H1 (cell line): Measurements from ENCODE around the gene NSMCE3. TPM values are rescaled to one million over a fixed set of nuclear protein-coding genes. Genes with fewer than 3 reads are reported as not detected.

ENCODE experiments used
- CTCF ChIA-PET: fragments of 300-600 bp; sonication (Branson Sonifier 250); formaldehyde crosslinking; loops from one replicate; lab custom pipeline; 2021; ENCODE audit not compliant: partially characterized antibody; lab: Charles Lee
- POLR2A ChIA-PET: fragments of 300-600 bp; sonication (Branson Sonifier 250); formaldehyde crosslinking; loops from one replicate; lab custom pipeline; 2021; ENCODE audit warnings: inconsistent platforms; ENCODE audit not compliant: partially characterized antibody; lab: Charles Lee
- DNase-seq, 2 experiments: peaks; one replicate each; pipeline versions ENCODE4 v3.0.0 to v3.0.0-alpha.2; 2010 to 2022; ENCODE audit warnings: low spot score in 2 of 2, low read depth in 1 of 2, mixed read lengths in 1 of 2
- FAIRE-seq: peaks from 2 replicates; lab custom pipeline; 2011; peaks lifted over from hg19 to GRCh38; lab: Jason Lieb, UNC
- H2AFZ ChIP-seq: 2 replicates; pipeline ENCODE4 v1.8.1; 2012; ENCODE audit warnings: low read length, inconsistent platforms
- H2AK5ac ChIP-seq: 2 replicates; pipeline ENCODE4 v1.6.1; 2013; ENCODE audit warnings: low read depth, low read length
- H2BK120ac ChIP-seq: replicated peaks from 2 replicates; pipeline ENCODE3; 2013; ENCODE audit warnings: low read depth, low read length, inconsistent platforms
- H2BK12ac ChIP-seq: 2 replicates; pipeline ENCODE4 v1.6.1; 2013; ENCODE audit warnings: low read depth, low read length
- H2BK15ac ChIP-seq: 2 replicates; pipeline ENCODE4 v1.6.1; 2013; ENCODE audit warnings: low read length
- H2BK20ac ChIP-seq: 2 replicates; pipeline ENCODE4 v1.6.1; 2013; ENCODE audit warnings: low read length
- H2BK5ac ChIP-seq: 2 replicates; pipeline ENCODE4 v1.6.1; 2013; ENCODE audit warnings: low read depth, low read length
- H3K14ac ChIP-seq: 2 replicates; pipeline ENCODE4 v1.6.1; 2013; ENCODE audit warnings: inconsistent platforms; ENCODE audit not compliant: insufficient read length
- H3K18ac ChIP-seq: 2 replicates; pipeline ENCODE4 v1.6.1; 2013; ENCODE audit warnings: low read length; ENCODE audit errors: extremely low read depth
- H3K23ac ChIP-seq: 2 replicates; pipeline ENCODE4 v1.6.1; 2013; ENCODE audit warnings: inconsistent platforms; ENCODE audit not compliant: insufficient read length
- H3K23me2 ChIP-seq: 2 replicates; pipeline ENCODE4 v1.6.1; 2013; ENCODE audit warnings: low read depth, low read length
- H3K27ac ChIP-seq: 2 replicates; pipeline ENCODE4 v1.6.1; 2011; ENCODE audit warnings: low read depth, low read length, inconsistent platforms
- H3K27me3 ChIP-seq, 4 experiments: replicated peaks in 1 of 4; 1 replicate in 1 of 4; 2 replicates in 3 of 4; pipeline versions ENCODE4 v1.6.1 to v1.8.1; 2011 to 2013; ENCODE audit warnings: low read length in 3 of 4, mild to moderate bottlenecking in 3 of 4, inconsistent platforms in 2 of 4, mixed read lengths in 2 of 4, moderate library complexity in 1 of 4; ENCODE audit not compliant: control insufficient read depth in 3 of 4, insufficient read depth in 3 of 4; ENCODE audit errors: extremely low read depth in 1 of 4
- H3K36me3 ChIP-seq, 4 experiments: 2 replicates each; pipeline versions ENCODE4 v1.6.1 to v1.8.1; 2011 to 2013; ENCODE audit warnings: mild to moderate bottlenecking in 4 of 4, low read length in 3 of 4, moderate library complexity in 2 of 4, control low read depth in 1 of 4, inconsistent platforms in 1 of 4; ENCODE audit not compliant: insufficient read depth in 4 of 4, control insufficient read depth in 2 of 4
- H3K4ac ChIP-seq: replicated peaks from 2 replicates; pipeline ENCODE3; 2013; ENCODE audit warnings: low read length, low read depth, mixed read lengths, inconsistent platforms; ENCODE audit not compliant: insufficient read length
- H3K4me1 ChIP-seq, 4 experiments: replicated peaks in 1 of 4; 1 replicate in 1 of 4; 2 replicates in 3 of 4; pipeline versions ENCODE4 v1.6.1 to v1.8.1; 2011 to 2013; ENCODE audit warnings: low read length in 3 of 4, inconsistent platforms in 2 of 4, mixed read lengths in 1 of 4; ENCODE audit not compliant: insufficient read depth in 4 of 4, control insufficient read depth in 3 of 4
- H3K4me2 ChIP-seq, 2 experiments: 2 replicates each; pipeline versions ENCODE4 v1.6.1 to v1.8.1; 2011 to 2013; ENCODE audit warnings: low read depth in 2 of 2, low read length in 2 of 2, control low read depth in 1 of 2, inconsistent platforms in 1 of 2, mild to moderate bottlenecking in 1 of 2; ENCODE audit not compliant: insufficient read depth in 1 of 2
- H3K4me3 ChIP-seq, 4 experiments: fragments of 200-600, 300-600 bp in 1 of 4; sonication (generic), shearing (Covaris generic), sonication (Bioruptor Twin) in 1 of 4; 2 replicates each; pipeline versions ENCODE4 v1.5.1 to v1.8.1; 2011 to 2016; ENCODE audit warnings: low read length in 4 of 4, low read depth in 3 of 4, control low read depth in 2 of 4, inconsistent platforms in 2 of 4, mild to moderate bottlenecking in 2 of 4, mixed read lengths in 1 of 4, moderate library complexity in 1 of 4; ENCODE audit not compliant: insufficient read depth in 2 of 4; ENCODE audit errors: extremely low read depth in 1 of 4
- H3K56ac ChIP-seq: replicated peaks from 2 replicates; pipeline ENCODE3; 2013; ENCODE audit warnings: low read depth, mild to moderate bottlenecking, mixed read lengths, low read length, inconsistent platforms; ENCODE audit not compliant: insufficient read length
- H3K79me1 ChIP-seq: 2 replicates; pipeline ENCODE4 v1.6.1; 2013; ENCODE audit warnings: low read depth, low read length, control low read depth
- H3K79me2 ChIP-seq, 2 experiments: 2 replicates each; pipeline versions ENCODE4 v1.6.1 to v1.8.1; 2012 to 2013; ENCODE audit warnings: low read length in 2 of 2, mild to moderate bottlenecking in 2 of 2, inconsistent platforms in 1 of 2; ENCODE audit not compliant: insufficient read depth in 2 of 2, control insufficient read depth in 1 of 2
- H3K9ac ChIP-seq, 4 experiments: replicated peaks in 1 of 4; 1 replicate in 1 of 4; 2 replicates in 3 of 4; pipeline versions ENCODE4 v1.6.1 to v1.8.1; 2011 to 2013; ENCODE audit warnings: low read depth in 3 of 4, low read length in 3 of 4, control low read depth in 2 of 4, mild to moderate bottlenecking in 2 of 4, moderate library complexity in 2 of 4, inconsistent platforms in 1 of 4; ENCODE audit errors: extremely low read depth in 1 of 4
- H3K9me3 ChIP-seq, 2 experiments: 2 replicates each; pipeline versions ENCODE4 v1.6.1 to v1.8.1; 2012 to 2013; ENCODE audit warnings: mild to moderate bottlenecking in 2 of 2, moderate library complexity in 2 of 2, control low read depth in 1 of 2, inconsistent platforms in 1 of 2, low read depth in 1 of 2, low read length in 1 of 2, mixed read lengths in 1 of 2; ENCODE audit not compliant: insufficient read depth in 2 of 2
- H4K20me1 ChIP-seq, 2 experiments: replicated peaks in 1 of 2; 2 replicates each; pipeline versions ENCODE3 to v1.8.1; 2011 to 2013; ENCODE audit warnings: inconsistent platforms in 2 of 2, low read length in 2 of 2, mild to moderate bottlenecking in 1 of 2; ENCODE audit not compliant: insufficient read depth in 2 of 2, control insufficient read depth in 1 of 2
- H4K5ac ChIP-seq: 2 replicates; pipeline ENCODE4 v1.6.1; 2013; ENCODE audit warnings: low read length, low read depth, mixed read lengths, inconsistent platforms; ENCODE audit not compliant: insufficient read length
- H4K8ac ChIP-seq: 2 replicates; pipeline ENCODE4 v1.8.0; 2013; ENCODE audit warnings: mild to moderate bottlenecking, moderate library complexity, low read length, inconsistent platforms; ENCODE audit not compliant: insufficient read depth; ENCODE audit errors: extremely low read depth
- H4K91ac ChIP-seq: replicated peaks from 2 replicates; pipeline ENCODE3; 2013; ENCODE audit warnings: low read length, mixed read lengths, inconsistent platforms; ENCODE audit not compliant: insufficient read length
- BRCA1 ChIP-seq: IDR thresholded peaks from 2 replicates; pipeline ENCODE4 v1.6.1; 2012; ENCODE audit warnings: low read depth, low read length, improper control_type of control experiment
- CBX5 ChIP-seq: fragments of 300-800, 300-1000 bp; sonication (generic); IDR thresholded peaks from 2 replicates; pipeline ENCODE4 v1.7.1; 2016; ENCODE audit warnings: antibody characterized with exemption, low read length, low read depth
- EZH2 ChIP-seq: fragments of 200-600 bp; sonication (generic); IDR thresholded peaks from 2 replicates; pipeline ENCODE4 v1.7.1; 2012; ENCODE audit warnings: low read depth, mild to moderate bottlenecking, moderate library complexity, low read length, inconsistent platforms; ENCODE audit not compliant: severe bottlenecking
- KDM1A ChIP-seq: fragments of 200-600, 300-600 bp; sonication (generic); IDR thresholded peaks from 2 replicates; pipeline ENCODE4 v1.7.1; 2016; ENCODE audit warnings: mild to moderate bottlenecking, low read length, borderline replicate concordance
- MAFK ChIP-seq: IDR thresholded peaks from 2 replicates; pipeline ENCODE4 v1.6.1; 2012; ENCODE audit warnings: low read depth, mild to moderate bottlenecking, improper control_type of control experiment, low read length
- PHF8 ChIP-seq: fragments of 200-600 bp; sonication (generic); conservative IDR thresholded peaks from 2 replicates; pipeline ENCODE4 v1.7.1; 2012; ENCODE audit warnings: low read depth, mild to moderate bottlenecking, inconsistent platforms, low read length, moderate library complexity
- TAF1 ChIP-seq: IDR thresholded peaks from 2 replicates; pipeline ENCODE4 v1.6.1; 2011; ENCODE audit warnings: mild to moderate bottlenecking, low read depth, low read length
- YY1 ChIP-seq: IDR thresholded peaks from 2 replicates; pipeline ENCODE4 v1.6.1; 2011; ENCODE audit warnings: low read depth, mild to moderate bottlenecking, low read length
- ZNF274 ChIP-seq: IDR thresholded peaks from 2 replicates; pipeline ENCODE4 v1.7.0; 2012; ENCODE audit warnings: low read length, borderline replicate concordance; ENCODE audit errors: extremely low read depth
- WGBS, 2 experiments: shearing (Covaris generic) in 1 of 2; methylation state at CpG; one replicate each; pipeline versions ENCODE4 v1.1.6 to v1.1.7; 2013 to 2015; ENCODE audit warnings: low lambda C conversion rate in 2 of 2, mixed read lengths in 2 of 2, inconsistent platforms in 1 of 2, low coverage in 1 of 2, missing lambda C conversion rate in 1 of 2; ENCODE audit not compliant: insufficient replicate concordance in 2 of 2, insufficient coverage in 1 of 2, insufficient read length in 1 of 2; ENCODE audit errors: extremely low coverage in 1 of 2, missing lambda C conversion rate in 1 of 2; 5-methylcytosine and 5-hydroxymethylcytosine counted together
- polyA plus RNA-seq, 7 experiments: library from polyadenylated mRNA; depleted of rRNA in 3 of 7; stranded (reverse) in 5 of 7; unstranded in 2 of 7; fragments of >200 nt in 5 of 7; fragments of 200-250 nt in 2 of 7; gene quantifications; 1 replicate in 5 of 7; 2 replicates in 1 of 7; 4 replicates in 1 of 7; pipeline versions ENCODE4 v1.2.1 to v1.2.3, GENCODE V29; 2011 to 2013; ENCODE audit warnings: missing spikeins in 2 of 7, mixed read lengths in 2 of 7
- total RNA-seq: library from RNA; stranded (reverse); fragmentation: NEBNext Ultra II Directional; extraction: Animal tissue kit (Norgen Biotek cat#: 25700); gene quantifications from 2 replicates; pipeline ENCODE4 v1.2.1, GENCODE V29; 2021
- TF ChIP-seq, protein P1 (sequence below): IDR thresholded peaks from 2 replicates; pipeline ENCODE4 v1.6.1; 2011; ENCODE audit warnings: low read depth, mild to moderate bottlenecking, low read length; ENCODE audit not compliant: insufficient read depth
- TF ChIP-seq, protein P2 (sequence below), 3 experiments: IDR thresholded peaks; 1 replicate in 2 of 3; 2 replicates in 1 of 3; pipeline versions ENCODE4 v1.5.1 to v1.6.1; 2011; ENCODE audit warnings: low read length in 3 of 3, mild to moderate bottlenecking in 3 of 3, inconsistent platforms in 2 of 3, low read depth in 1 of 3, moderate library complexity in 1 of 3; ENCODE audit not compliant: insufficient read depth in 1 of 3; ENCODE audit errors: control extremely low read depth in 1 of 3

The NSMCE3 gene
- total and polyA plus RNA-seq, 2 of the 8 experiments (the other 6 are each of a cell fraction or from before 2014, with no cell fraction given): 4.3 to 6.7 TPM

DNA sequence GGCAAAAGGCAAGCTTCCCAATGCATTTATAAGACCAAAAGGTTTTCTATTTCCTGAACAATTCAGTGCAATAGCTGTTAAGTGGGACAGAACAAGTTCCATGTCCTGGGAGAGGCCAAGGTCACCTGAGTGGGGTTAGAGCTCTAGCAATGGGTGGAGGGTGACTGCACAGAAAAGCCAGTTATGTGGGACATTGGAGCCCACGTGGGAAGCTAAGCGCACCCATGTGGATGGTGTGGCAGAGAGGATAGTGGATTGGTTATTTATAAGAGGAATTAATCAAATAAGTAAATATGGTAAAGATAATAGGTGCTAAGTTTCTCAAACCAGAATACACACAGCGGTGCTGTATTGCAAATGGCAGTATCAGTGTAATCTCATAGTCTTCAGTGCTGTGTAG is 6.3 kb downstream of the NSMCE3 start:
- H3K14ac ChIP-seq: no peak overlapping the region
- H2AFZ ChIP-seq: no peak overlapping the region
- no peaks in the 10 kb centered on the region for H3K27me3 ChIP-seq
- H3K9ac ChIP-seq: no peak overlapping the region
- H4K5ac ChIP-seq: no peak overlapping the region
- no peaks in the 10 kb centered on the region for H3K9me3 ChIP-seq
- H2BK12ac ChIP-seq: no peak overlapping the region
- H2BK15ac ChIP-seq: no peak overlapping the region
- no peak overlapping the region for H2AK5ac ChIP-seq
- no peak overlapping the region for H4K8ac ChIP-seq
- 92% methylated on average over 3 of the region's 3 CpGs; no CpG with 5 or more reads in 1 of the 2 experiments for WGBS, 2 experiments
- no peak overlapping the region for H3K4me3 ChIP-seq
- no peak overlapping the region for H4K91ac ChIP-seq
- no peak overlapping the region for H2BK5ac ChIP-seq
- H3K79me1 ChIP-seq: no peaks in the 10 kb centered on the region
- H3K23me2 ChIP-seq: no peaks in the 10 kb centered on the region
- H3K79me2 ChIP-seq: peaks cover 0 to 17% of the 10 kb centered on the region in 2 experiments; a peak in 2 of 4 replicates
- no peak overlapping the region for H3K4me2 ChIP-seq
- H2BK120ac ChIP-seq: no peak overlapping the region
- H3K23ac ChIP-seq: no peak overlapping the region
- no peaks in the 10 kb centered on the region; a peak in 2 of 7 replicates for H3K4me1 ChIP-seq
- H2BK20ac ChIP-seq: no peak overlapping the region
- ChIA-PET POLR2A (no interaction called here), CTCF (interaction anchor here (1.1 to 2.1 kb wide), 3 partner anchors 101 to 148 kb away, joined by 3 to 7 read pairs (median 3); no protein-coding TSS in a partner anchor)
- no peak overlapping the region for H3K18ac ChIP-seq
- H3K4ac ChIP-seq: no peak overlapping the region
- DNase-seq (no peak), FAIRE-seq (no peak)
- H3K27ac ChIP-seq: no peak overlapping the region
- no peaks in the 10 kb centered on the region for H4K20me1 ChIP-seq
- H3K36me3 ChIP-seq: no peaks in the 10 kb centered on the region
- H3K56ac ChIP-seq: no peak overlapping the region
- TF ChIP-seq MAFK: no peak
- TF ChIP-seq CBX5: no peak
- no peak for TF ChIP-seq PHF8
- TF ChIP-seq ZNF274: no peak
- no peak for TF ChIP-seq EZH2
- TF ChIP-seq, protein P1, sequence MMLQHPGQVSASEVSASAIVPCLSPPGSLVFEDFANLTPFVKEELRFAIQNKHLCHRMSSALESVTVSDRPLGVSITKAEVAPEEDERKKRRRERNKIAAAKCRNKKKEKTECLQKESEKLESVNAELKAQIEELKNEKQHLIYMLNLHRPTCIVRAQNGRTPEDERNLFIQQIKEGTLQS: no peak
- TF ChIP-seq BRCA1: no peak
- TF ChIP-seq YY1: no peak
- no peak for TF ChIP-seq KDM1A
- no peak for TF ChIP-seq TAF1
- TF ChIP-seq, protein P2, sequence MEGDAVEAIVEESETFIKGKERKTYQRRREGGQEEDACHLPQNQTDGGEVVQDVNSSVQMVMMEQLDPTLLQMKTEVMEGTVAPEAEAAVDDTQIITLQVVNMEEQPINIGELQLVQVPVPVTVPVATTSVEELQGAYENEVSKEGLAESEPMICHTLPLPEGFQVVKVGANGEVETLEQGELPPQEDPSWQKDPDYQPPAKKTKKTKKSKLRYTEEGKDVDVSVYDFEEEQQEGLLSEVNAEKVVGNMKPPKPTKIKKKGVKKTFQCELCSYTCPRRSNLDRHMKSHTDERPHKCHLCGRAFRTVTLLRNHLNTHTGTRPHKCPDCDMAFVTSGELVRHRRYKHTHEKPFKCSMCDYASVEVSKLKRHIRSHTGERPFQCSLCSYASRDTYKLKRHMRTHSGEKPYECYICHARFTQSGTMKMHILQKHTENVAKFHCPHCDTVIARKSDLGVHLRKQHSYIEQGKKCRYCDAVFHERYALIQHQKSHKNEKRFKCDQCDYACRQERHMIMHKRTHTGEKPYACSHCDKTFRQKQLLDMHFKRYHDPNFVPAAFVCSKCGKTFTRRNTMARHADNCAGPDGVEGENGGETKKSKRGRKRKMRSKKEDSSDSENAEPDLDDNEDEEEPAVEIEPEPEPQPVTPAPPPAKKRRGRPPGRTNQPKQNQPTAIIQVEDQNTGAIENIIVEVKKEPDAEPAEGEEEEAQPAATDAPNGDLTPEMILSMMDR (IDR thresholded peaks at IDR 0.05; ENCODE audit: control extremely low read depth in 1 of 3, insufficient read depth in 1 of 3, low read depth in 1 of 3, low read length in 3 of 3): no peak
